HG03103 (cell line): ENCODE measurements around the gene MRGPRF.

Experiments used
- ATAC-seq: cut with Tn5 transposase; IDR thresholded peaks from one replicate; pipeline ENCODE4 v1.9.1; 2021; ENCODE audit warnings: low read depth; ENCODE audit not compliant: unreplicated experiment

Gene MRGPRF

DNA sequence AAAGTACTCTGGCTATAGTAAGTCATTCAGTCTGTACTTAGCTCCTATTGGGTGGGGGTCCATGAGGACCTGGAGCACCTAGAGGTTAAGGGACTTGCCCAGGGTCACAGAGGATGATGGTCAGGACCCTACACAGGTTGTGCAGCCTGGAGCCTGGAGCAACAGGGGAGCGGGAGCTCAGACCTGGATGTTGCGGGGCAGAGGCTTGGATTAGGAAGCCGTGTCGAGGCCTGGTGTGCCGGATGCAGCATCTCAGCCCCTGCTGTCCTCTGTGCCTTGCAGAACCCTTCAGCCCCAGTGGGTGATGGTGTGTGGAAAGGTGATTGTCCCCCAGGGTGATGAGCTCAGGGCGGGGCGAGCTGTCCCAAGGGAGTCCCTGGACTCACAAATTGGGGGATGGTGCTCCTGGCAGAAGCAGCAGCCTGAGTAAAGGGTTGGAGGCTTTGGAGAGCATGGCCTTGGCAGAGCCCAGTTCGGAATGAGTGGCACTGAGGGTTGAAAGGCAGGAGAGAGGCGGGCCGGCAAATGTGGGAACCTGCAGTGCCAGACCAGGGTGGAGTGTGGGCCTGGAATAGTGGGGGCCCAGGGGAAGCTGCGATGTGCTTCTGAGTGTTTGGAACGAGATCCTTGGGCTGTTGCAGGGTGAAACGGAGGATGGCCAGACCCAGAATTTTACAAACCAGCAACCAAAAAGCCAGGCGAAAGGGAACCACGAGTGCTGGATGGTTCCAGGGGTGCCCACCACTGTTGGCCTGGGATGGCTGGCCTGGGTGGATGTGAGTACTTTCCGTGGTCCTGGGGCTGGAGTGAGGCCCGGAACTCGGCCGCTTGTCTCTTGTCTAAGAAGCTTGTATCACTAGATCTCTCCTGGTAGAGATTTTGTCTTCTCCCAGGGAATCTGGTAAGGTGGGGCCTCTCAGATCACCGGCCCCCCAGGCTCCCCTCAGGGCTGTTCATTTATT is 38.6 kb upstream of the MRGPRF start:
- no peak for ATAC-seq

DNA sequence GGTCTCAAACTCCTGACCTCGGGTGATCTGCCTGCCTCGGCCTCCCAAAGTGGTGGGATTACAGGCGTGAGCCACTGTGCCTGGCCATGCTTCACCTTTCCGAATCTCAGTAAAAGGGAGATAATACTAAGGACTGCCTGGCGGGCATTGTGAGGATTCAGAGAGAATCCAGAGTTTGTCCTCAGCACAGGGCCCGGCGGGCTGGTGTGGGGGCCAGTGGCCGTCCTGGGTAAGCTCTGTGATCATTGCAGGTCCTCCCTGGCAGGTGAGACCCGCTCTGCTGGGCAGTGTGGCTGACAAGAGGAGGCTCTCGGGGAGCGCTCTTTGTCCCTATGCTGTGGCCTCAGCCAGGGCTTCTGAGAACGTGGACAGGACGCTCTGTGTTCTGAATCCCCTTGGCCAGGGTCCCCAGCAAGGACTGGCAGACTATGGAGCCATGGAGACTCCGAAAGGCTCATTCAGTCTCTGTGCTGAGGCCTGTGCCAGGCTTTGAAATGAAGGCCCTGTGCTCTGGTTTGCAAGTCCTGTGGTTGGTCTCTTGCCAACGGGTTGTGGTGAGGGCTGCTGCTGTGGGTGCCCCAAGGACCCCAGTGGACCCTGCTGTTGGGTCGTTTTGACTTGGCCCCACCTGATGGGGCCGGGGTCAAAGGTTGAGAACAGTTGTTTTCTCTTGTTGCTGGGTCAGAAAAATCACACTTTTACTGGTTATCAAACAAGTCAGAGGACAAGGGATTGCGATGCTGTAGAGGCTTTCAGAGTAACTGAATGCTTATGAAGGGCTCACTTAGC is 37.7 kb upstream of the MRGPRF start:
- no peak for ATAC-seq

DNA sequence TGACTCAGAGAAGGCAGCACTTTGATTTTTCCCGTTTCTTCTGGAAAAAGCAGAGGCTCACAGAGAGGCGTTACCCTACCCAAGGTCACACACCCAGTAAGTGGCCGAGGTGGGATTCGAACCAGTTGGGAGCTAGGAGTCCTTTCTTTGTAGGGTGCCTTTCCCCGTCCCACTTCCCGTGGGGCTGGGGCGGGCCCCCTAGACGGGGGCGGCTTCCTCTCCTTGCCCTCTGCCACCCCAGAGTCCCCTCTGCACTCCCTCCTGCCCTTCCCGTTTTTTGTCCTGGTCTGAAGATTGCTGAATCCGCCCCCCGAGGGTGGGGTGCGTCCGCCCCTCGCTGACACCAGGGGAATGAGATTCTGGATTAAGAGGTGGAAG is 36.4 kb upstream of the MRGPRF start:
- ATAC-seq: no peak

DNA sequence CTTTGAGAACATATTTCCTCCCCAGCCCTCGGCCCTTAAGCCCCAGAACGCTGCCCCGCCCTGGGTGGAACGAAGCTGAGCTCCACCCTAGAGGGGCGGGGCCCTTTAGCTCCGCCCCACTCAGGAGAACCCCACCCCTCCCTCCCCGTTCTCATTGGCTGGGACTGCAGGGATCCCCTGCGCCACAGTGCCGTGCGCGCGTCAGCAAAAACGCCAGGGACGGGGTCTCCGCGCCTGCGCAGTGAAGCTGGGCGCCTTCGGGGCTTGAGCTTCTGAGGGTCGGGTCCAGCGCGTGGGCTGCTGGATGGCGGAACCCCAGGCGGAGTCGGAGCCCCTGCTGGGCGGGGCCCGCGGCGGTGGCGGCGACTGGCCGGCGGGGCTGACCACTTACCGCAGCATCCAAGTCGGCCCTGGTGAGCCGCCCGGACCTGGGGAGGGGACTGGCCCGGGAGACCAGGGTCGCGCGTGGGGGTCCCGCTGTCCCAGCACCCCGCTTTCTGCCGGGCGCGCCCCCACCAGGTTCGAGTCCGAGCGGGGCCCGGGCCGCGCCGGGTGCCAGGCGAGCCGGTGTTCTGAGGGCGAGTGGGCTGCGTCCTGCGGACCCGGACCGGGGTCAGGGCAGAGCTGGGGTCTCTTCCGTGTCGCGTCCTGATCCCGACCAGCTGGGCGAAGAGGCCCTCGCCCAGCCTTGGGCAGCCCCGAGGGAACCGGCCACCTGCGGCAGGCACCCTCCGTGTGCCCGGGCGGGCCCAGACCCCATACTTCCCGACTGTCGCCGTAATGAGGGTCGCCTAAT is 35.8 kb upstream of the MRGPRF start, which contains the start of gene TPCN2:
Gene TPCN2 (plus strand): TSS at position 239 of the 796 bp plus-strand sequence. CDS start 66 bp downstream, at position 305.
- ATAC-seq: peak; percentile 84

DNA sequence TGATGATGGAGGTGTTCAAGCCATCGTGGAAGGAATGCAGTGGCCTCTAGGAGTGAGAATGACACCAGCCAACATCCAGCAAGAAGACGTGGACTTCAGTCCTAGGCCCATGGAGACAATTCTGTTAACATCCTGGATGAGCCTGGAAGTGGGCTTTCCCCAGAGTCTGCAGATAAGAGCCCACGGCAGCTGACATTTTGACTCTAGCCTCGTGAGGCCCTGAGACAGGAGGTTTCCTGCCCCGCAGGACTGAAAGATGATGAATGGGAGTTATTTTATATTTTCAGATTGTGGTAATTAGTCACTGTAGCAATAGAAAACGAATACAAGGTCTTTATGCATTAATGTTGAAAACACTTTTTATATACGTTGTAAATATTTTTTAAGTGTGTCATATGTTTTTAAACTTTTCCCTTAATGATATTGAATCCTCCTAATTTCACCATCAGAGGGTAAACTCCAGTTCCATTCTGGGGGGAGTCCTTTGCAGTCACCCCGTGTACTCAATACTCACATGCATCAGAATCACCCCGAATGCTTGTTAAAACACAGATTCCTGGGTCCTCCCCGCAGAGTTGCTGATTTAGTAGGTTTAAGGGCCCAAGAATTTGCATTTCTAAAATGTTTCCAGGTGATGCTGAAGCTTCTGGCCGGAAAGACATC is 35.1 kb upstream of the MRGPRF start:
- ATAC-seq: no peak

DNA sequence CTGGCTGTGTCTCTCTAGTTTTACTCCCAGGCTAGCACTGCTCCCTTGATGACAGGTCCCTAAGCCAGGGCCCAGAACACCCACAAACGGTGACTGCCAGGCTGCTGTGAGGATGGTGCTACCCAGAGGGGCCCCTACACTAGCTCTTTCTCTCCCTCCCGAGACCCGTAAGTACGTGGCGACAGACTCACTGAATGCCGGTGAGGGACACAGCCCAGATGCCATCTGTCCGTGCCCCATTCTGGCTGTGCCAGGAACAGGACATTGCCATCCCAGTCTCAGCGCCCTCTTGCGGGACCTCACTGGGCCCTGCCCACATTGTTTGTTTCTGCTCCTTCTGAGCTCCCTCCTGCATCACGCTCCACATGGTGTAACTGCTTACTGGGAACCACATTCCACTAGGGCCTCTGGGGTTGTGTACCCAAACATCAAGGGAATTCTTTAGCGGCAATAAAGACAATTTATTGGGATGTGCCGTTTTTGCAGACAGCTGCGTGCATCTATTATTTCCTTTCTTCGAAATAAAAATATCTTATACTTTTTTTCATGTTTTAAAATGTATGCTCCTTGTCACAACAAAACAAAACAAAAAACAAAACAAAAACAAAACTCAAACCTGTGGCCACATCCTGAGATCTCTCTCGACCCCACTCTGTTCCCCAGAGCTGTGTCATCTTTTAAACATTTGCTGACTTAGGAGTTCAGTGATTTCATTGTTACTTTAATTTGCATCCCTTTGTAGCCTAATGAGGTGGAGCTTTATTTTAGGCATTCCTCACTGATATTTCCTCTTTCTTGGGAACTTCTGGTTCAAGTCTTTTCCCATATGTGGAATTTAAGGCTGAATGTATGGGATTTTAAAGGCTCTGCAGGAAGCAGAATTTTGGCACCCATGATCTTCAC is 31.3 kb upstream of the MRGPRF start:
- ATAC-seq: no peak

DNA sequence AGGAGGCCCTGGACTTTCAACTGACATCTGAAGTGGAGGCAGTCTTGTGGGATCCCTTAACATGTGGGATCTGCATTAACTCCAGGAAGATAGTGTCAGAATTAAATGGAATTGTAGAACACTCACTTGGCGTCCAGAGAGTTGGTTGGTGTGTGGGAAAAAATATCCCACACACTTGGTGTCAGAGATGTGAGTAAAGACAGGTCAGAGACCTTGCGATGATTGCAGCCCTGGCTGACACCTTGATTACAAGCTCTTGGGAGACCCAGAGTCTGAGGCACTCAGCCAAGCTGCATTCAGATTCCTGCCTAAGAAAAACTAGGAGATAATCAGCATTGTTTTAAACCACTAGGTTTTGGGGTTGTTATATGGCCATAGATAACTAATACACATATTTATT is 28.5 kb upstream of the MRGPRF start:
- ATAC-seq: no peak

DNA sequence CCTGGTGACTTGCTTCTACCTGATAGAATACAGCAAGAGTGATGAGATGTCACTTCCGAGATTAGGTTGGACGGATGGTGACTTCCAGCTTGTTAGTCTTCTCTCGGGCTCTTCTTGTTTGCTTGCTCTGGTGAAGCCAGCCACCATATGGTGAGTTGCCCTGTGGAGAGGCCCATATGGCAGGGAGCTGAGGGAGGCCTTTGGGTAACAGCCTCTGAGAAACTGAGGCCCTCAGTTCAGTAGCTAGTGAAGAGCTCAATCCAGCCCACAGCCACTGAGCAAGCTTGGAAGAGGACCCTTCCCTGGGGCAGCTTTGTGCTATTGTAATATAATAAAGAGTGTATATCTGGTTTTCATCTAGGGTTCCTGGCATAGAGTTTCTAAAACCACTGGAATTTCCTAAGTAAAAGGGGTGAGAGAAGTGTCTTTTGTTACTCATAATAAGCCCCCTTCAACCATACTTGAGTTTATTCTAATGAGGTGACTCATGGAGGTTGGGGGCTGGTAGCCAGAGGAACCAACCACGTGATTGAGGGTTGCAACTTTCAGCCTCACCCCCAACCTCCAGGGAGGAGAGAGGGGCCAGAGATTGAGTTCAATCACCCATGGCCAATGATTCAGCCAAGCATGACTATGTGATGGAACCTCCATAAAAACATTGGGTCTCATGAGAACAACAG is 27.7 kb upstream of the MRGPRF start:
- no peak for ATAC-seq

DNA sequence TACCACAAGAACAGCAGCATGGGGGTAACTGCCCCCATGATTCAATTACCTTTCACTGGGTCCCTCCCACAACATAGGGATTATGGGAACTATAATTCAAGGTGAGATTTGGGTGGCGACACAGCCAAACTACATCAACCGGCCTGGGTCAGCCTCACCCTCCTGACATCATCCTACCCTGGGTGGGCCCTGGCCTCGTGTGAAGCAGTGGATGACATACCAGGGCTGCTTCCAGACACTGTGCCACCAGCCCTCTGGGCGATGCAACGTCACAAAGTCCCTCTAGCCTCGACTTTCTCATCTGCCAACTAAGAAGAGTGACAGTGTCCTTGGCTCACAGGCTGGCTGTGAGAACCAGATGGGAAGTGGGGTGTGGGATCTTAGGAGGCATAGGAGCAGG is 27.0 kb upstream of the MRGPRF start:
- ATAC-seq: no peak

DNA sequence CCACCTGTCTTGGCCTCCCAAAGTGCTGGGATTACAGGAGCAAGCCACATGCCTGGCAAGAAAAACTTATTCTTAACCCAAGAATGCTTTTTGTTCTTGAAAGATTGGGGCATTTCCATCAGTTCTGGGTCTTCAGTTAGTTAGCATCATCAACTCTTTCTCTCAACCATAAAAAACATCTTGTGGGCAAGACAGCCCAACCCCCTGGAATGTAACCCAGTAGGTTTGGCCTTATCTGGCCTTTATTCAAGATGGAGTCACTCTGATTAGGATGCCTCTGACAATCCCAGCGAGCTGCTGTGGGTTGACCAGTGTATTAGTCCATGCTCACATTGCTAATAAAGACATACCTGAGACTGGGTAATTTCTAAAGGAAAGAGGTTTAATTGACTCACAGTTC is 26.5 kb upstream of the MRGPRF start:
- ATAC-seq: no peak

DNA sequence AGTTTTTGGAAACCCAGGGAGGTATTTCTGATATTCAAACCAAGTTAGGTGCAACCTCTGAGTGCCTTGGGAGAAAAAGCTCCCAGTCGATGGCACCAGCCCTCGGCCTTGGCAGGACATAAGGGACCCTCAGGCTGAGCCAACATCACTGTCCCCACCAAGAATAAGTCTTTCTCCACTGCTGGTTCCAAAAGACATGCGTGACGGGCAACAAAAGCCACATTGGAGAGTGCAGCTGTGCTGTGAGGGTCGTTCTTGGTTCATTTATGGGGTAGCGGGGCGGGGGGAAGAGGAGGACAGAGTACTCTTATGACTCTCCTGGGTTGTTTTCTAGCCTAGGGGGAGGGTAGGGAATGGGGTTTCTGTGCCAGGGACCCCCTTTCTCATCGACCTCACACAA is 24.5 kb upstream of the MRGPRF start:
- ATAC-seq: no peak

DNA sequence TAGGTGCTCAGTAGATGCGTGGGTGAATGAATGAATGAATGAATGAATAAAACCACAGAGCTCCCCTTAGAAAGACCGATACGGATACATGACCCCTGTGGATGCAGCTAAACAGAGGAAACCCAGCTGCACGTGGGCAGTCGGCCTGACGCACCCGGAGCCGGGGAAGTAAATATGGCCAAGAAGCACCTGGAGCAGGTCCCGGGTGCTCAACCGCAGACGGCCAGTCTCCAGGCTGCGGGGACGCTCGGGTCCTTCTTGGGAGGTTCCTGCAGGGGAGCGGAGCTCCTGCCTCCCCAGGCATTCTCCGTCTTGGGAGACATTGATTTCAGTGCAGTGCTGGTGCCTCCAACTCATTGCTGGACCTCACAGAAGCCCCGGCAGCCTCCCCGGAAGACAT is 24.0 kb upstream of the MRGPRF start:
- no peak for ATAC-seq

DNA sequence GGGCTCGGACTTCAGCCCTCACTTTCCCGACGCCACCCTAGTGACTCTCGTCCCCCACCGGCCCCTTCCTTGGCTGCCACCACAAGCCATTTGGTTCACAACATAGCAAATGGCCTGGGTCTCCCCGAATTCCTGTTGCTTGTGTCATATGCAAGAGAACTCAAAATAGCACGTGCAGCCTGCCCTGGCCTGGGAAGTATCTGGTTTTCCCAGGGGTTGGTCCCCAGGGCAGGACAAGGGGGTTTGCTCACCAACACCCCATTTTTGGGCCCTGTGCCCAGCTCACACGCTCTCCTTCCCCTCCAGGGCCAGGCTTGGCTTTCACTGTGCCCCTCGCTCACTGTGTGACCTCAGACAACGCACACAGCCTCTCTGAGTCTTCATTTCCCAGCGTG is 22.9 kb upstream of the MRGPRF start:
- ATAC-seq: no peak

DNA sequence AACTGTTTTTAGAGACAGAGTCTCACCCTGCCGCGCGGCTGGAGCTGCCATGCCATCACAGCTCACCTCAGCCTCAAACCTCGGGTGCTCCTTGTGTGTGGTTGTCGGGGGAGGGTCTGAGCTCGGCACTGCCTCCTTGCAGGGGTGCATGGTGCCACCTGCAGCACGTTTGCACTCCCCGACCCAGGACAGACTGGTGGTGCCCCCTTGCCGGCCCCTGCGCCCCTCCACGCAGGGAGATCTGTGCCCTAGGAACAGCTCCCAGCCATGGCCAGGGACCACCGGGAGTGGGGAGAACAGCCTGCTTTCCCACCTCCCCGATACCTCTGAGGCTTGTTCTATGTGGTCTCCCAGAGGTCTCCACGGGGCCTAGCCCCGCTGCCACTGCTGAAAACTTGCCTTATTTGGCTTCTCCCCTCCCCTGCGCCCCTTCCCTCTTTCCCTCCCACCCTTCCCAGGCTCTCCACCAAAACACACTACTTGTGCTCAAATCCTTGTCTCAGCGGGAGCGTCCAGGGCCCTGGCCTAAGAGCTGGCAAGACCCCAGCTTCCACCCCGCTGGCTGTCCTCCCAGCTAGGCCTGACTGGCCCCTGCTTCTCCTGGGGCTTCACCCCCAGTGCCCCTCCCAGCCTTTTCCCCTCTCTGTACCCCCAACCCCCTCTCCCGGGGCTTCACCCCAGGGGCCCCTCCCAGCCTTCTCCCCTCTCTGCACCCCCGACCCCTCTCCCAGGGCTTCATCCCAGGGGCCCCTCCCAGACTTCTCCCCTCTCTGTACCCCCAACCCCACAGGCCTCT is 22.3 kb upstream of the MRGPRF start:
- no peak for ATAC-seq

DNA sequence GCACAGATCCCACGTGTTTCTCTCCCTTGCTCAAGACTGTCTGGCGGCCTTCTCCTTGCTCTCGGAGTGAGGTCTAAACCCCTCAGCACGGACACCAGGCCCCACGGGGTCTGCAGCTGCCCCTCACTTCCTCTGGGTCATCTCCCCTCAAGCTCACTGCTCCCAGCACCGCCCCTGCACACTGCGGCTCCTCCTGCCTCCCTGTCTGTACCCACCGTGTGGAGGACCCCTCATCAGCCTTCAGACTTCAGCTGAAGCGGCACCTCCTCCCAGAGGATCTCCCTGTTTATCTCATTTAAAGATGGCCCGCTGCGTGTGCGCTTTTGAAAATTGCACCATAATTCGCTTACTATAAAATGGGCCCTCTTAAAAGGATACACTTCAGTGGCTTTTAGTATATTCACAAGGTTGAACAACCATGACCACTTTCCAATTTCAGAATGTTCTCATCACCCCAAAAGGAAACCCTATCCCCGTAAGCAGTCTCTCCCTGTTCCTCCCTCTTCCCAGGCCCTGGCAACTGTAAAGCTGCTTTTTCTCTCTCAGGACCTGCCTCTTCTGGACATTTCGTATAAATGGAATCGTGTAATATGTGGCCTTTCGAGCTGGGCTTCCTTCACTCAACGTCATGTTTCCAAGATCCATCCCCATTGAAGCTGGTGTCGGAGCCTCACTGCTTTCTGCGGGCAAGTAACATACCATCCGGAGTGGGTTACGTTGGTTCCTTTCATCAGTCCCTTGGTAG is 21.2 kb upstream of the MRGPRF start:
- ATAC-seq: no peak

DNA sequence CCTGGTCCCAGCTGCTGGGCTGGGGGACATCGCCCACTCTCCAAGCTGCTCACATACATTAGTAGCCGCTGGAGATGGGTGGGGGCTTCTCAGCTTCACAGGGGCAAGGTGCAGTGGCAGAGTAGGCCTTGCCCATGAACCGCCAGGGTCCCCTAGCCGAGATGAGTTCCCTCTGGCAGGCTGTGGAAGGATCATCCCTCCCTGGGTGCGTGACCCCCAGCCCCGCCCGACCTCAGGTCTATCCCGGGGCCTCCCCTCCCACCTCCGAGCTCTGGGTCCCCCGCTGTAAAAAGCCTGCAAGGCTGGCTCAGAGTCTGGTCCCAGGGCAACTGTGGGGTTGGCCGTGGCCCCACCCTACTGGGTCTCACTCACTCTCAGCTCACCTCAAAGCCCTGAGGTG is 20.4 kb upstream of the MRGPRF start:
- ATAC-seq: no peak

DNA sequence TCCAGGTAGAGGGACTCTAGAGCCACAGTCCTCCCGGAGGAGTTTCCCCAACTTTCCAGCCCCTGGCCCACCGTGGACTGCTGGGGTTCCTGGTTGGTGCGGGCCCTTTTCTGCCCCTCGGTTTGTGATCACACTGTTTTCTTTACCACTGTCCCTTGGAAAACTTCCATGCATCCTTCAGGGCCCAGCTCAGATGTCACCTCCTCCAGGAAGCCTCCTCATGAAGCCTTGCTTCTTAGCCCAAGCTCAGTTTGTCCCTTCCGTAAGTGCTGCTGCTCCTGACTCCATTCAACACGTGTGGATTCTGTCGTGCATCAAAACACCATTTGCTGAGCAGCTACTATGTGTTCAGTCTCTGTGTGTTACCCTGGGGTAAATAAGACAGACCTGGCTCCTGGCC is 19.8 kb upstream of the MRGPRF start:
- no peak for ATAC-seq
